Measurements from ENCODE around the gene CSMD2. TPM values are rescaled to one million over a fixed set of nuclear protein-coding genes. Genes with fewer than 3 reads are reported as not detected.
"Not testable (repeated sequence)": the region's sequence is repeated elsewhere in the genome, so short reads cannot be mapped to it uniquely, and the experiment has no call there.

CSMD2 gene
- total RNA-seq, 4 donors from 2014 or later = 0.16 to 1.00 (median 0.27) TPM; not detected in 1

GRCh38 chr1:34100332-34100731 is 64.7 kb downstream of the CSMD2 start:
- no peaks in the 10 kb centered on the region for H3K27me3 ChIP-seq
- no peak for DNase-seq
- in situ Hi-C loops (cut with MboI; ENCODE audit: low pct_ligation_motif_present in 1 of 4, low pct_unique_long_range_greater_than_20kb in 1 of 4, low sequenced_read_pairs in 3 of 4) (no loop called here), intact Hi-C loops (cut with DNase I; ENCODE audit: low total_unique reads) (loop anchor here (5.0 kb wide), 1 partner anchor 572 kb away; no protein-coding TSS in a partner anchor)
- WGBS, 2 donors (ENCODE audit: low coverage in 1 of 2) = 60 to 65% methylated on average over 5 of the region's 5 CpGs
- no peaks in the 10 kb centered on the region for H3K9me3 ChIP-seq
- TF ChIP-seq POLR2A (IDR thresholded peaks at IDR 0.05) (no peak), EP300 (IDR thresholded peaks at IDR 0.05; ENCODE audit: low read depth) (no peak), CTCF (IDR thresholded peaks at IDR 0.05) (no peak), POLR2AphosphoS5 (IDR thresholded peaks at IDR 0.05) (no peak)
- H3K4me1 ChIP-seq = no peaks in the 10 kb centered on the region
- no peak overlapping the region for H3K27ac ChIP-seq
- no peak overlapping the region for H3K4me3 ChIP-seq
- no peaks in the 10 kb centered on the region for H3K36me3 ChIP-seq

GRCh38 chr1:34092399-34092798 is 72.6 kb downstream of the CSMD2 start:
- H3K36me3 ChIP-seq; H3K27ac ChIP-seq; H3K4me1 ChIP-seq; H3K9me3 ChIP-seq; H3K4me3 ChIP-seq; in situ Hi-C loops (cut with MboI; ENCODE audit: low pct_ligation_motif_present in 1 of 4, low pct_unique_long_range_greater_than_20kb in 1 of 4, low sequenced_read_pairs in 3 of 4); DNase-seq; intact Hi-C loops (cut with DNase I; ENCODE audit: low total_unique reads); H3K27me3 ChIP-seq: not testable (repeated sequence)
- WGBS, 2 donors (ENCODE audit: low coverage in 1 of 2) = 87 to 90% methylated on average over 2 to 20 of the region's 27 CpGs

- WGBS, 2 donors (ENCODE audit: low coverage in 1 of 2) = 64 to 67% methylated on average over 6 of the region's 6 CpGs
- DNase-seq = no peak
- Histone ChIP-seq H3K4me1 (no peaks in the 10 kb centered on the region), H3K9me3 (no peaks in the 10 kb centered on the region), H3K27me3 (no peaks in the 10 kb centered on the region), H3K27ac (no peak overlapping the region), H3K36me3 (no peaks in the 10 kb centered on the region), H3K4me3 (no peak overlapping the region)
- in situ Hi-C loops (cut with MboI; ENCODE audit: low pct_ligation_motif_present in 1 of 4, low pct_unique_long_range_greater_than_20kb in 1 of 4, low sequenced_read_pairs in 3 of 4) (no loop called here), intact Hi-C loops (cut with DNase I; ENCODE audit: low total_unique reads) (no loop called here)
- TF ChIP-seq POLR2AphosphoS5 (IDR thresholded peaks at IDR 0.05) (no peak), EP300 (IDR thresholded peaks at IDR 0.05; ENCODE audit: low read depth) (no peak), POLR2A (IDR thresholded peaks at IDR 0.05) (no peak), CTCF (IDR thresholded peaks at IDR 0.05) (no peak)
Observed at GRCh38 chr1:34089731-34090130, 75.3 kb downstream of the CSMD2 start.

GRCh38 chr1:34087986-34088385 is 77.0 kb downstream of the CSMD2 start:
- intact Hi-C loops (cut with DNase I; ENCODE audit: low total_unique reads) (no loop called here), in situ Hi-C loops (cut with MboI; ENCODE audit: low pct_ligation_motif_present in 1 of 4, low pct_unique_long_range_greater_than_20kb in 1 of 4, low sequenced_read_pairs in 3 of 4) (no loop called here)
- no peaks in the 10 kb centered on the region for H3K9me3 ChIP-seq
- H3K36me3 ChIP-seq = no peaks in the 10 kb centered on the region
- no peaks in the 10 kb centered on the region for H3K27me3 ChIP-seq
- WGBS, 2 donors (ENCODE audit: low coverage in 1 of 2) = 38% methylated on average over 5 of the region's 5 CpGs; no CpG with 5 or more reads in 1 of the 2 donors
- no peak for TF ChIP-seq EP300 (IDR thresholded peaks at IDR 0.05; ENCODE audit: low read depth)
- no peak for DNase-seq
- no peak overlapping the region for H3K27ac ChIP-seq
- no peaks in the 10 kb centered on the region for H3K4me1 ChIP-seq
- H3K4me3 ChIP-seq = no peak overlapping the region

GRCh38 chr1:34086561-34086960 is 78.5 kb downstream of the CSMD2 start:
- Histone ChIP-seq H3K36me3 (no peaks in the 10 kb centered on the region), H3K4me1 (no peaks in the 10 kb centered on the region), H3K27me3 (no peaks in the 10 kb centered on the region), H3K4me3 (no peak overlapping the region), H3K27ac (no peak overlapping the region), H3K9me3 (no peaks in the 10 kb centered on the region)
- in situ Hi-C loops (cut with MboI; ENCODE audit: low pct_ligation_motif_present in 1 of 4, low pct_unique_long_range_greater_than_20kb in 1 of 4, low sequenced_read_pairs in 3 of 4) (no loop called here), intact Hi-C loops (cut with DNase I; ENCODE audit: low total_unique reads) (no loop called here)
- TF ChIP-seq CTCF (IDR thresholded peaks at IDR 0.05) (no peak), POLR2AphosphoS5 (IDR thresholded peaks at IDR 0.05) (no peak), POLR2A (IDR thresholded peaks at IDR 0.05) (no peak), EP300 (IDR thresholded peaks at IDR 0.05; ENCODE audit: low read depth) (no peak)
- WGBS, 2 donors (ENCODE audit: low coverage in 1 of 2) = 67 to 72% methylated on average over 1 of the region's 1 CpG
- DNase-seq = no peak

All from transverse colon (tissue), 4 donors.